GM12872 (cell line): ENCODE measurements around the gene CT45A1.

ENCODE experiments used
- CTCF ChIP-seq: IDR thresholded peaks from 3 replicates; pipeline ENCODE4 v1.5.1; 2011; ENCODE audit warnings: low read depth, mild to moderate bottlenecking, low read length, moderate library complexity; ENCODE audit not compliant: insufficient read depth

The CT45A1 gene

GRCh38 chrX:135713183-135713689 is at the start of gene CT45A1:
Gene CT45A1 (plus strand): TSS chrX:135713639. CDS start chrX:135718941, 5,302 bp downstream.
- peak; percentile 56; the same call in 2 of the 3 replicates for TF ChIP-seq CTCF

- TF ChIP-seq CTCF = peak; percentile 53
Observed at GRCh38 chrX:135688137-135688536, 25.3 kb upstream of the CT45A1 start.

- no peak for TF ChIP-seq CTCF
Observed at GRCh38 chrX:135695471-135695870, 18.0 kb upstream of the CT45A1 start.

GRCh38 chrX:135697601-135698000 is 15.8 kb upstream of the CT45A1 start:
- no peak for TF ChIP-seq CTCF

- no peak for TF ChIP-seq CTCF
Observed at GRCh38 chrX:135698924-135699323, 14.5 kb upstream of the CT45A1 start.

- TF ChIP-seq CTCF = peak; percentile 57
Observed at GRCh38 chrX:135707880-135708279, 5.6 kb upstream of the CT45A1 start.

- no peak for TF ChIP-seq CTCF
Observed at GRCh38 chrX:135713795-135714194, 356 bp downstream of the CT45A1 start.
